SIG-M5 treated with dmso at 0.1 percent for 504 hours (cell line): ENCODE data around the gene PEMT.

Experiments
- DNase-seq: peaks from one replicate; lab custom pipeline; 2025; ENCODE audit not compliant: unreplicated experiment; lab: John Stamatoyannopoulos, UW

The PEMT gene

GRCh38 chr17:17536702-17537101, 54.8 kb downstream of the PEMT start:
- no peak for DNase-seq

GRCh38 chr17:17535957-17536356, 55.6 kb downstream of the PEMT start:
- DNase-seq: no peak

GRCh38 chr17:17533901-17534441, 57.5 kb downstream of the PEMT start:
- DNase-seq: peak; percentile 3

- no peak for DNase-seq
Measured at GRCh38 chr17:17532991-17533390, 58.5 kb downstream of the PEMT start.

- DNase-seq: no peak
Measured at GRCh38 chr17:17531156-17531555, 60.4 kb downstream of the PEMT start.

- DNase-seq: no peak
Measured at GRCh38 chr17:17528696-17529652, 62.5 kb downstream of the PEMT start.

GRCh38 chr17:17527956-17528500, 63.5 kb downstream of the PEMT start:
- DNase-seq: no peak

- no peak for DNase-seq
Measured at GRCh38 chr17:17527534-17527933, 64.0 kb downstream of the PEMT start.

- DNase-seq: no peak
Measured at GRCh38 chr17:17526369-17526768, 65.1 kb downstream of the PEMT start.

GRCh38 chr17:17525956-17526355, 65.6 kb downstream of the PEMT start:
- no peak for DNase-seq

GRCh38 chr17:17525311-17525710, 66.2 kb downstream of the PEMT start:
- DNase-seq: no peak

- DNase-seq: no peak
Measured at GRCh38 chr17:17523731-17524490, 67.6 kb downstream of the PEMT start.

GRCh38 chr17:17523001-17523730, 68.3 kb downstream of the PEMT start:
- no peak for DNase-seq

GRCh38 chr17:17520599-17521232, 70.8 kb downstream of the PEMT start:
- no peak for DNase-seq

- no peak for DNase-seq
Measured at GRCh38 chr17:17519886-17520285, 71.6 kb downstream of the PEMT start.

GRCh38 chr17:17518951-17519350, 72.6 kb downstream of the PEMT start:
- no peak for DNase-seq

- no peak for DNase-seq
Measured at GRCh38 chr17:17518014-17518413, 73.5 kb downstream of the PEMT start.

- no peak for DNase-seq
Measured at GRCh38 chr17:17516941-17517720, 74.4 kb downstream of the PEMT start.
